SK-N-SH (cell line): ENCODE measurements around the gene TMEM169. TPM values are rescaled to one million over a fixed set of nuclear protein-coding genes. Genes with fewer than 3 reads are reported as not detected.
A peak's percentile ranks its signal among the peaks of the same experiment; 100 is the strongest.
"Not testable (repeated sequence)": the region's sequence is repeated elsewhere in the genome, so short reads cannot be mapped to it uniquely, and the experiment has no call there.

ENCODE experiments used
- CTCF ChIA-PET: fragments of 300-600, 350-600 bp; formaldehyde crosslinking; extraction: SDS; loops from one replicate; lab custom pipeline; 2021; lab: Yijun Ruan, JAX
- POLR2A ChIA-PET: fragments of 350-600 bp; sonication (Branson Sonifier 250); formaldehyde crosslinking; extraction: SDS; loops from one replicate; lab custom pipeline; 2020; ENCODE audit warnings: antibody characterized with exemption, inconsistent platforms; lab: Yijun Ruan, JAX
- DNase-seq: peaks from one replicate; pipeline ENCODE4 v3.0.0; 2012
- H2AFZ ChIP-seq: fragments of 200-600 bp; sonication (generic); 2 replicates; pipeline ENCODE4 v1.8.1; 2016; ENCODE audit warnings: antibody characterized with exemption, mild to moderate bottlenecking, low read depth
- H3F3A ChIP-seq: fragments of 200-600 bp; sonication (generic); replicated peaks from 2 replicates; pipeline ENCODE3; 2016; ENCODE audit warnings: antibody characterized with exemption, mild to moderate bottlenecking; ENCODE audit not compliant: insufficient read depth
- H3K27ac ChIP-seq, 2 experiments: fragments of 200-500 bp in 1 of 2; fragments of 200-600 bp in 1 of 2; sonication (Bioruptor generic) in 1 of 2; sonication (generic), shearing (Covaris generic) in 1 of 2; 2 replicates each; pipeline versions ENCODE4 v1.5.1 to v1.6.1; 2014 to 2016; ENCODE audit warnings: low read depth in 2 of 2, inconsistent platforms in 1 of 2, low read length in 1 of 2, mild to moderate bottlenecking in 1 of 2, mixed read lengths in 1 of 2
- H3K27me3 ChIP-seq: fragments of 200-600 bp; sonication (generic), shearing (Covaris generic); 2 replicates; pipeline ENCODE4 v1.6.1; 2016; ENCODE audit warnings: mixed run types; ENCODE audit not compliant: insufficient read depth
- H3K36me3 ChIP-seq, 2 experiments: fragments of 200-500 bp in 1 of 2; fragments of 200-600 bp in 1 of 2; sonication (Bioruptor generic) in 1 of 2; sonication (generic) in 1 of 2; replicated peaks in 1 of 2; 2 replicates each; pipeline versions ENCODE3 to v1.5.1; 2014 to 2016; ENCODE audit warnings: low read length in 1 of 2, mild to moderate bottlenecking in 1 of 2; ENCODE audit not compliant: insufficient read depth in 2 of 2, control insufficient read depth in 1 of 2
- H3K4me1 ChIP-seq, 2 experiments: fragments of 200-500 bp in 1 of 2; fragments of 200-600 bp in 1 of 2; sonication (Bioruptor generic) in 1 of 2; sonication (generic), shearing (Covaris generic) in 1 of 2; 2 replicates each; pipeline versions ENCODE4 v1.5.1 to v1.6.1; 2014 to 2016; ENCODE audit warnings: low read depth in 1 of 2, low read length in 1 of 2, mixed run types in 1 of 2; ENCODE audit not compliant: insufficient read depth in 2 of 2, control insufficient read depth in 1 of 2
- H3K4me2 ChIP-seq: fragments of 200-600 bp; sonication (generic), shearing (Covaris generic); 2 replicates; pipeline ENCODE4 v1.6.1; 2017; ENCODE audit warnings: mixed run types
- H3K4me3 ChIP-seq, 2 experiments: fragments of 200-500 bp in 1 of 2; fragments of 200-600 bp in 1 of 2; sonication (Bioruptor generic) in 1 of 2; sonication (generic), shearing (Covaris generic) in 1 of 2; 2 replicates each; pipeline versions ENCODE4 v1.5.1 to v1.8.1; 2014 to 2016; ENCODE audit warnings: low read depth in 2 of 2, inconsistent platforms in 1 of 2, low read length in 1 of 2, mild to moderate bottlenecking in 1 of 2, mixed read lengths in 1 of 2, moderate library complexity in 1 of 2
- H3K79me2 ChIP-seq: fragments of 200-600 bp; sonication (generic); 2 replicates; pipeline ENCODE4 v1.8.1; 2017; ENCODE audit warnings: mild to moderate bottlenecking; ENCODE audit not compliant: insufficient read depth
- H3K9ac ChIP-seq: fragments of 200-600 bp; sonication (generic); 2 replicates; pipeline ENCODE4 v1.6.1; 2017; ENCODE audit warnings: mixed run types
- H3K9me2 ChIP-seq: fragments of 200-600 bp; sonication (generic); 2 replicates; pipeline ENCODE4 v1.6.1; 2017; ENCODE audit warnings: mixed run types
- H3K9me3 ChIP-seq: fragments of 200-600 bp; sonication (generic); 2 replicates; pipeline ENCODE4 v1.6.1; 2017; ENCODE audit warnings: mixed run types, mild to moderate bottlenecking, moderate library complexity
- H4K20me1 ChIP-seq: fragments of 200-600 bp; sonication (generic); 2 replicates; pipeline ENCODE4 v1.6.1; 2017; ENCODE audit warnings: mild to moderate bottlenecking, mixed run types; ENCODE audit not compliant: insufficient read depth
- FOSL2 ChIP-seq: IDR thresholded peaks from 2 replicates; pipeline ENCODE4 v1.4.0; 2012; ENCODE audit warnings: low read depth, mild to moderate bottlenecking, moderate library complexity, borderline replicate concordance
- GABPA ChIP-seq: IDR thresholded peaks from 2 replicates; pipeline ENCODE4 v1.4.0; 2012; ENCODE audit warnings: low read depth, mild to moderate bottlenecking
- NRF1 ChIP-seq: IDR thresholded peaks from 2 replicates; pipeline ENCODE4 v1.6.1; 2012; ENCODE audit warnings: low read depth, mild to moderate bottlenecking, low read length
- RCOR1 ChIP-seq: fragments of 150-350 bp; IDR thresholded peaks from 2 replicates; pipeline ENCODE4 v1.6.1; 2017; ENCODE audit warnings: antibody characterized with exemption, low read length
- RFX5 ChIP-seq: IDR thresholded peaks from 2 replicates; pipeline ENCODE4 v1.6.1; 2012; ENCODE audit warnings: mild to moderate bottlenecking, improper control_type of control experiment, low read length
- SIN3A ChIP-seq: IDR thresholded peaks from 2 replicates; pipeline ENCODE4 v1.6.1; 2012; ENCODE audit warnings: low read depth, mild to moderate bottlenecking, low read length, moderate library complexity, borderline replicate concordance
- TEAD4 ChIP-seq: IDR thresholded peaks from 2 replicates; pipeline ENCODE4 v1.4.0; 2012; ENCODE audit warnings: mild to moderate bottlenecking, borderline replicate concordance; ENCODE audit not compliant: insufficient read depth
- WGBS: methylation state at CpG from one replicate; pipeline ENCODE4 v1.1.6; 2017; ENCODE audit warnings: low lambda C conversion rate; 5-methylcytosine and 5-hydroxymethylcytosine counted together
- polyA plus RNA-seq, 3 experiments: library from polyadenylated mRNA; depleted of rRNA; stranded (reverse); fragments of >200 nt; gene quantifications; 2 replicates each; pipeline ENCODE4 v1.2.3, GENCODE V29; 2012
- TF ChIP-seq, protein P1 (sequence below): fragments of 200-600 bp; sonication (generic); IDR thresholded peaks from 2 replicates; pipeline ENCODE4 v1.6.1; 2017; ENCODE audit warnings: antibody characterized with exemption, mild to moderate bottlenecking, moderate library complexity

TMEM169 gene
- polyA plus RNA-seq, 1 of the 3 experiments (the other 2 are of a cell fraction) = 0.30 TPM

- CTCF ChIA-PET, H3K27me3 ChIP-seq: not testable (repeated sequence)
Measured at GRCh38 chr2:216080048-216080447, 1.7 kb upstream of the TMEM169 start.

GRCh38 chr2:216081012-216081411, 707 bp upstream of the TMEM169 start:
- no peaks in the 10 kb centered on the region for H4K20me1 ChIP-seq
- no peaks in the 10 kb centered on the region for H3K9me3 ChIP-seq
- ChIA-PET CTCF (interaction anchor here (0.6 to 3.7 kb wide), 10 partner anchors 11 to 107 kb away, joined by 3 to 14 read pairs (median 4); no protein-coding TSS in a partner anchor), POLR2A (interaction anchor here (0.7 to 3.2 kb wide), 8 partner anchors 8 to 331 kb away, joined by 3 to 17 read pairs (median 4); partner anchors contain the start of genes SMARCAL1 and XRCC5)
- TF ChIP-seq SIN3A (no peak), FOSL2 (no peak), GABPA (no peak), RCOR1 (no peak)
- DNase-seq = no peak
- peaks cover 12% of the 10 kb centered on the region for H3K79me2 ChIP-seq
- WGBS = 19% methylated on average over 1 of the region's 1 CpG
- no peaks in the 10 kb centered on the region for H3K27me3 ChIP-seq
- H3K4me1 ChIP-seq = peaks cover 0 to 18% of the 10 kb centered on the region in 2 experiments; a peak in 3 of 4 replicates
- H3K27ac ChIP-seq = peak overlapping the region in 1 of 2 experiments; percentile 88; a peak in 3 of 4 replicates
- H3K4me3 ChIP-seq = peak overlapping the region; percentile 72 to 97
- no peaks in the 10 kb centered on the region for H3K36me3 ChIP-seq
- peaks cover 7% of the 10 kb centered on the region for H3F3A ChIP-seq
- peak overlapping the region; percentile 80 for H3K9ac ChIP-seq
- H3K4me2 ChIP-seq = peak overlapping the region; percentile 99
- no peaks in the 10 kb centered on the region for H3K9me2 ChIP-seq
- peak overlapping the region; percentile 100 for H2AFZ ChIP-seq

More at GRCh38 chr2:216080048-216080447, 1.7 kb upstream of the TMEM169 start:
- H3K4me3 ChIP-seq, H3K27ac ChIP-seq, H4K20me1 ChIP-seq, H3K9ac ChIP-seq, H3F3A ChIP-seq, H3K4me2 ChIP-seq, DNase-seq, H3K9me2 ChIP-seq, POLR2A ChIA-PET, H3K36me3 ChIP-seq, H3K9me3 ChIP-seq, H2AFZ ChIP-seq: not testable (repeated sequence)
- WGBS = 100% methylated on average over 10 of the region's 10 CpGs
- Histone ChIP-seq H3K79me2 (peaks cover 12% of the 10 kb centered on the region), H3K4me1 (peaks cover 0 to 18% of the 10 kb centered on the region in 2 experiments; a peak in 3 of 4 replicates)

- POLR2A ChIA-PET = interaction anchor here (1.0 to 3.2 kb wide), 4 partner anchors 9 to 32 kb away, joined by 3 to 17 read pairs (median 5); partner anchors contain the start of gene XRCC5
- Histone ChIP-seq H3K9me2 (no peaks in the 10 kb centered on the region), H3K79me2 (peaks cover 12% of the 10 kb centered on the region), H4K20me1 (no peaks in the 10 kb centered on the region), H3K4me1 (peaks cover 0 to 18% of the 10 kb centered on the region in 2 experiments; a peak in 3 of 4 replicates), H3K9me3 (no peaks in the 10 kb centered on the region), H3K4me3 (peak overlapping the region; percentile 72 to 97), H2AFZ (peak overlapping the region; percentile 100), H3K27ac (peak overlapping the region; percentile 28 to 88; a peak in 3 of 4 replicates), H3K9ac (peak overlapping the region; percentile 80), H3F3A (peaks cover 4% of the 10 kb centered on the region), H3K36me3 (no peaks in the 10 kb centered on the region), H3K4me2 (peak overlapping the region; percentile 99), H3K27me3 (no peaks in the 10 kb centered on the region)
- WGBS = 6% methylated on average over 21 of the region's 22 CpGs
- TF ChIP-seq, protein P1, sequence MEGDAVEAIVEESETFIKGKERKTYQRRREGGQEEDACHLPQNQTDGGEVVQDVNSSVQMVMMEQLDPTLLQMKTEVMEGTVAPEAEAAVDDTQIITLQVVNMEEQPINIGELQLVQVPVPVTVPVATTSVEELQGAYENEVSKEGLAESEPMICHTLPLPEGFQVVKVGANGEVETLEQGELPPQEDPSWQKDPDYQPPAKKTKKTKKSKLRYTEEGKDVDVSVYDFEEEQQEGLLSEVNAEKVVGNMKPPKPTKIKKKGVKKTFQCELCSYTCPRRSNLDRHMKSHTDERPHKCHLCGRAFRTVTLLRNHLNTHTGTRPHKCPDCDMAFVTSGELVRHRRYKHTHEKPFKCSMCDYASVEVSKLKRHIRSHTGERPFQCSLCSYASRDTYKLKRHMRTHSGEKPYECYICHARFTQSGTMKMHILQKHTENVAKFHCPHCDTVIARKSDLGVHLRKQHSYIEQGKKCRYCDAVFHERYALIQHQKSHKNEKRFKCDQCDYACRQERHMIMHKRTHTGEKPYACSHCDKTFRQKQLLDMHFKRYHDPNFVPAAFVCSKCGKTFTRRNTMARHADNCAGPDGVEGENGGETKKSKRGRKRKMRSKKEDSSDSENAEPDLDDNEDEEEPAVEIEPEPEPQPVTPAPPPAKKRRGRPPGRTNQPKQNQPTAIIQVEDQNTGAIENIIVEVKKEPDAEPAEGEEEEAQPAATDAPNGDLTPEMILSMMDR = peak; percentile 15; the same call in 1 of the 2 replicates
- TF ChIP-seq TEAD4 (no peak), NRF1 (no peak), RFX5 (no peak)
- peak; percentile 69 for DNase-seq
- CTCF ChIA-PET = interaction anchor here (0.6 to 3.7 kb wide), 11 partner anchors 12 to 266 kb away, joined by 3 to 14 read pairs (median 4); no protein-coding TSS in a partner anchor
Measured at GRCh38 chr2:216082117-216082711, 495 bp downstream of the TMEM169 start.
